Measurements from ENCODE around the gene ADAMTS20. TPM values are rescaled to one million over a fixed set of nuclear protein-coding genes. Genes with fewer than 3 reads are reported as not detected.

Gene ADAMTS20
- total and polyA plus RNA-seq, 10 of the 15 experiments (the other 5 are each of a cell fraction or from before 2014, with no cell fraction given): 0.33 TPM; not detected in 9

DNA sequence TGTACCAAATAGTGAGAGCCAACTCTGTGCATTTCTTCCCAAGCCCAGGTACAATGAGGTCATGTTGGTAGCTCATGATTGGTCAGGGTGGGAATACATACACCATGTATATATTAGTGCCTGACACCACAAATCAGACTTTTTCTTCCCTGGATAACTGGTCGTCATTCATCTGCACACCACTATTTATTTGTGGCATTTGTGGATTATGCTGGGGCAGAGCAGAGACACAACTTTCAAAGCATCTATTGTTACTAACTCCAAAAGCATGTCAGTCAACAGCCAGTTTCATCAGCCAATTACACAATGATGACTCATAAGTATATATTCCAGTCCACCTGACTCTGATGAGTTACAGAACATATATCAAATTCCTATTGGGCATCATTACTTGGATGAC is 181.7 kb downstream of the ADAMTS20 start:
- in situ Hi-C loops (cut with MboI) (no loop called here), intact Hi-C loops (cut with micrococcal nuclease; ENCODE audit: unreplicated experiment) (no loop called here)
- H3K27me3 ChIP-seq (replicated peaks in 1 of 2; ENCODE audit: control insufficient read depth in 2 of 2, insufficient read depth in 2 of 2, low read length in 1 of 2): no peaks in the 10 kb centered on the region
- H3K9me3 ChIP-seq (replicated peaks; ENCODE audit: control insufficient read depth, insufficient read depth, low read length): no peaks in the 10 kb centered on the region
- WGBS (ENCODE audit: insufficient coverage, insufficient replicate concordance, low lambda C conversion rate, missing lambda C conversion rate): 38% methylated on average over 1 of the region's 1 CpG
- no peak overlapping the region for H3K27ac ChIP-seq (ENCODE audit: control insufficient read depth, insufficient read depth)
- no peak for DNase-seq (ENCODE audit: low read depth, low spot score)
- no peaks in the 10 kb centered on the region for H3K4me1 ChIP-seq (ENCODE audit: control insufficient read depth, insufficient read depth, low read length)
- FAIRE-seq: no peak
- no peak for TF ChIP-seq MXI1 (IDR thresholded peaks at IDR 0.05; ENCODE audit: low read depth, low read length)
- no peaks in the 10 kb centered on the region for H3K79me2 ChIP-seq (ENCODE audit: control insufficient read depth, insufficient read depth, low read length)
- POLR2A ChIA-PET: no interaction called here
- no peak overlapping the region for H3K9ac ChIP-seq (ENCODE audit: control insufficient read depth, insufficient read depth, low read length)
- BruUV-seq (replicated peaks): no TSS peak
- SMC1A ChIA-PET (ENCODE audit: uncharacterized antibody, unreplicated experiment): no interaction called here
- CTCF ChIA-PET: no interaction called here
- no peak overlapping the region for H2AFZ ChIP-seq (ENCODE audit: control insufficient read depth, low read depth, low read length)
- RAD21 ChIA-PET (ENCODE audit: unreplicated experiment): no interaction called here
- no peak overlapping the region for H3K4me3 ChIP-seq
- no peaks in the 10 kb centered on the region; the same call in 1 of the 2 replicates for H4K20me1 ChIP-seq (ENCODE audit: control insufficient read depth, insufficient read depth)
- H3K4me2 ChIP-seq (ENCODE audit: control insufficient read depth, insufficient read depth): no peak overlapping the region
- H3K36me3 ChIP-seq (ENCODE audit: control insufficient read depth in 2 of 2, insufficient read depth in 2 of 2, low read length in 1 of 2): no peaks in the 10 kb centered on the region
- no peak for ATAC-seq

DNA sequence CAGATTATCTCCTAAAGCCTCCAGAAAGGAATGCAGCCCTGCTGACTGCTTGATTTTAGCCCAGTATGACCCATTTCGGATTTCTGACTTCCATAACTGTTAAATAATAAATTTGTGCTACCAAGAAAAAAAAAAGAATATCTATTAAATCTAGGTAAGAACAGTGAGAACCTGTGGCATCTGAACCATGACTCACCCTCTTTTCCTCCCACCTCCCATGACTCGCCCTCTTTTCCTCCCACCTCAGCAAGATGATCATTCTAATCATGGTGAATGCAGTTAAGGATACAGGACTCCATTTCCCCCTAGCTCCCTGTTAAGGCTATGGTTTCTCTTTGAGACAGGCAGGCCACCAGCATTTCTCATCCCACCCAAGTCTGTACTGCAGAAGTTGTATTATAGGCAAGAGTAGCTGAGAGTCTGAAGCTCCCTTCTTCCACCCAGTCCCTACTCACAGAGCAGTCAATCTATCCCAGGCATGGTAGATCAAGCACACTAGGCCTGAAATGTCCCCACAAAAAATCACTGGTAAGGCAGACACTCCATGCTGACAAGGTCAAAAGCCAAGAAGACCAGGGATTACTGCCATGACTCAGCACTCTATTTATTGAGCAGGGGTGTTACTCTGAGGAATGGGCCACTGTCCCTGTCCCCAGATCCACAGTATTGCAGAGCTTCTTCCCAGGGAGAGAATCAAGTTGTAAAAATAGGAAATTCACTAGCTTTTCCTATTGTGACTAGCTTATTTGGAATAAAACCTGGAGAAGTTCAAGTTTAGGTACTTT is 188.9 kb downstream of the ADAMTS20 start:
- in situ Hi-C loops (cut with MboI): no loop called here
- Histone ChIP-seq H3K4me1 (ENCODE audit: control insufficient read depth, insufficient read depth, low read length) (no peaks in the 10 kb centered on the region), H2AFZ (ENCODE audit: control insufficient read depth, low read depth, low read length) (no peak overlapping the region), H3K9ac (ENCODE audit: control insufficient read depth, insufficient read depth, low read length) (no peak overlapping the region), H3K27me3 (replicated peaks in 1 of 2; ENCODE audit: control insufficient read depth in 2 of 2, insufficient read depth in 2 of 2, low read length in 1 of 2) (no peaks in the 10 kb centered on the region; a peak in 1 of 4 replicates), H3K4me3 (no peak overlapping the region), H4K20me1 (ENCODE audit: control insufficient read depth, insufficient read depth) (no peaks in the 10 kb centered on the region; the same call in 1 of the 2 replicates), H3K4me2 (ENCODE audit: control insufficient read depth, insufficient read depth) (no peak overlapping the region), H3K9me3 (replicated peaks; ENCODE audit: control insufficient read depth, insufficient read depth, low read length) (no peaks in the 10 kb centered on the region), H3K27ac (ENCODE audit: control insufficient read depth, insufficient read depth) (no peak overlapping the region), H3K79me2 (ENCODE audit: control insufficient read depth, insufficient read depth, low read length) (no peaks in the 10 kb centered on the region), H3K36me3 (ENCODE audit: control insufficient read depth in 2 of 2, insufficient read depth in 2 of 2, low read length in 1 of 2) (no peaks in the 10 kb centered on the region)
- intact Hi-C loops (cut with micrococcal nuclease; ENCODE audit: unreplicated experiment): no loop called here
- FAIRE-seq (no peak), ATAC-seq (no peak), DNase-seq (ENCODE audit: low read depth, low spot score) (no peak)
- ChIA-PET POLR2A (no interaction called here), CTCF (interaction anchor here (1.0 kb wide), 1 partner anchor 10 kb away, joined by 3 read pairs; no protein-coding TSS in a partner anchor), RAD21 (ENCODE audit: unreplicated experiment) (no interaction called here), SMC1A (ENCODE audit: uncharacterized antibody, unreplicated experiment) (no interaction called here)
- BruUV-seq (replicated peaks): no TSS peak
- WGBS (ENCODE audit: insufficient coverage, insufficient replicate concordance, low lambda C conversion rate, missing lambda C conversion rate): 2% methylated on average over 2 of the region's 2 CpGs
- TF ChIP-seq NFXL1 (IDR thresholded peaks at IDR 0.05; ENCODE audit: borderline replicate concordance) (no peak), NRF1 (conservative IDR thresholded peaks at IDR 0.05; ENCODE audit: low read depth, low read length) (no peak), MEF2A (IDR thresholded peaks at IDR 0.05; ENCODE audit: insufficient read depth, low read depth, low read length) (no peak), TARDBP (IDR thresholded peaks at IDR 0.05; ENCODE audit: borderline replicate concordance) (no peak), SMAD1 (IDR thresholded peaks at IDR 0.05; ENCODE audit: low read depth, partially characterized antibody) (no peak), SRF (IDR thresholded peaks at IDR 0.05; ENCODE audit: low read depth in 2 of 2, low read length in 2 of 2) (no peak), BMI1 (IDR thresholded peaks at IDR 0.05; ENCODE audit: borderline replicate concordance) (no peak), IKZF1 (conservative IDR thresholded peaks at IDR 0.05) (no peak), MEF2B (IDR thresholded peaks at IDR 0.05; ENCODE audit: partially characterized antibody, poor library complexity, severe bottlenecking) (no peak), LARP7 (IDR thresholded peaks at IDR 0.05) (no peak), SREBF2 (IDR thresholded peaks at IDR 0.05; ENCODE audit: low read length) (no peak)
- TF ChIP-seq, protein P1, sequence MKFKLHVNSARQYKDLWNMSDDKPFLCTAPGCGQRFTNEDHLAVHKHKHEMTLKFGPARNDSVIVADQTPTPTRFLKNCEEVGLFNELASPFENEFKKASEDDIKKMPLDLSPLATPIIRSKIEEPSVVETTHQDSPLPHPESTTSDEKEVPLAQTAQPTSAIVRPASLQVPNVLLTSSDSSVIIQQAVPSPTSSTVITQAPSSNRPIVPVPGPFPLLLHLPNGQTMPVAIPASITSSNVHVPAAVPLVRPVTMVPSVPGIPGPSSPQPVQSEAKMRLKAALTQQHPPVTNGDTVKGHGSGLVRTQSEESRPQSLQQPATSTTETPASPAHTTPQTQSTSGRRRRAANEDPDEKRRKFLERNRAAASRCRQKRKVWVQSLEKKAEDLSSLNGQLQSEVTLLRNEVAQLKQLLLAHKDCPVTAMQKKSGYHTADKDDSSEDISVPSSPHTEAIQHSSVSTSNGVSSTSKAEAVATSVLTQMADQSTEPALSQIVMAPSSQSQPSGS (IDR thresholded peaks at IDR 0.05; ENCODE audit: low read length): no peak

Data from GM12878 (cell line).